ENCODE results near the gene APBB3.
A peak's percentile ranks its signal among the peaks of the same experiment; 100 is the strongest.

The APBB3 gene

GRCh38 chr5:140553657-140554056 lies 10.7 kb downstream of the APBB3 start:
- H3K9me3 ChIP-seq: no peaks in the 10 kb centered on the region
- no peak for TF ChIP-seq CTCF (IDR thresholded peaks at IDR 0.05)
- H3K27ac ChIP-seq: peak overlapping the region; percentile 97
- H3K4me1 ChIP-seq (ENCODE audit: control insufficient read depth in 1 of 2, insufficient read depth in 1 of 2, low read depth in 1 of 2, low read length in 1 of 2): peaks cover 67 to 69% of the 10 kb centered on the region in 2 experiments
- H3K27me3 ChIP-seq: no peaks in the 10 kb centered on the region
- peak overlapping the region; percentile 22 to 28 for H3K4me3 ChIP-seq (ENCODE audit: low read depth in 1 of 2, low read length in 1 of 2)
- peaks cover 33% of the 10 kb centered on the region for H3K36me3 ChIP-seq

GRCh38 chr5:140551872-140552271 lies 12.5 kb downstream of the APBB3 start:
- Histone ChIP-seq H3K9me3 (no peaks in the 10 kb centered on the region), H3K27ac (peak overlapping the region; percentile 97)

GRCh38 chr5:140550147-140551079 lies 14.0 kb downstream of the APBB3 start:
- no peak overlapping the region for H3K4me3 ChIP-seq (ENCODE audit: low read depth in 1 of 2, low read length in 1 of 2)
- TF ChIP-seq CTCF (IDR thresholded peaks at IDR 0.05): no peak
- H3K9me3 ChIP-seq: no peaks in the 10 kb centered on the region
- H3K4me1 ChIP-seq (ENCODE audit: control insufficient read depth in 1 of 2, insufficient read depth in 1 of 2, low read depth in 1 of 2, low read length in 1 of 2): peaks cover 70 to 72% of the 10 kb centered on the region in 2 experiments
- no peaks in the 10 kb centered on the region for H3K27me3 ChIP-seq
- peaks cover 33% of the 10 kb centered on the region for H3K36me3 ChIP-seq
- H3K27ac ChIP-seq: peak overlapping the region; percentile 97

More at GRCh38 chr5:140551872-140552271, 12.5 kb downstream of the APBB3 start:
- H3K36me3 ChIP-seq: peaks cover 33% of the 10 kb centered on the region
- H3K27me3 ChIP-seq: no peaks in the 10 kb centered on the region
- H3K4me3 ChIP-seq (ENCODE audit: low read depth in 1 of 2, low read length in 1 of 2): no peak overlapping the region
- TF ChIP-seq CTCF (IDR thresholded peaks at IDR 0.05): no peak
- peaks cover 74 to 75% of the 10 kb centered on the region in 2 experiments for H3K4me1 ChIP-seq (ENCODE audit: control insufficient read depth in 1 of 2, insufficient read depth in 1 of 2, low read depth in 1 of 2, low read length in 1 of 2)

GRCh38 chr5:140549237-140550144 lies 14.9 kb downstream of the APBB3 start:
- no peak for TF ChIP-seq CTCF (IDR thresholded peaks at IDR 0.05)
- Histone ChIP-seq H3K4me3 (ENCODE audit: low read depth in 1 of 2, low read length in 1 of 2) (peak overlapping the region in 1 of 2 experiments; percentile 78), H3K4me1 (ENCODE audit: control insufficient read depth in 1 of 2, insufficient read depth in 1 of 2, low read depth in 1 of 2, low read length in 1 of 2) (peaks cover 61 to 63% of the 10 kb centered on the region in 2 experiments), H3K27ac (peak overlapping the region; percentile 97), H3K36me3 (peaks cover 37% of the 10 kb centered on the region), H3K9me3 (no peaks in the 10 kb centered on the region), H3K27me3 (no peaks in the 10 kb centered on the region)

GRCh38 chr5:140548791-140549190 lies 15.6 kb downstream of the APBB3 start:
- Histone ChIP-seq H3K27ac (peak overlapping the region; percentile 97), H3K27me3 (no peaks in the 10 kb centered on the region), H3K4me3 (ENCODE audit: low read depth in 1 of 2, low read length in 1 of 2) (peak overlapping the region; percentile 63 to 78), H3K4me1 (ENCODE audit: control insufficient read depth in 1 of 2, insufficient read depth in 1 of 2, low read depth in 1 of 2, low read length in 1 of 2) (peaks cover 54 to 56% of the 10 kb centered on the region in 2 experiments), H3K36me3 (peaks cover 44% of the 10 kb centered on the region), H3K9me3 (no peaks in the 10 kb centered on the region)
- TF ChIP-seq CTCF (IDR thresholded peaks at IDR 0.05): no peak

Data from neutrophil (primary cell).